Measurements from ENCODE around the gene SPPL3. TPM values are rescaled to one million over a fixed set of nuclear protein-coding genes. Genes with fewer than 3 reads are reported as not detected.

Gene SPPL3
- total and polyA plus RNA-seq, 4 donors, result 7.4 to 12.6 (median 8.7) TPM

- Histone ChIP-seq H3K9me3 (ENCODE audit: control insufficient read depth in 4 of 4, low read length in 3 of 4) (no peaks in the 10 kb centered on the region), H3K4me1 (ENCODE audit: control insufficient read depth in 4 of 4, insufficient read depth in 4 of 4, low read length in 3 of 4) (peaks cover 0 to 12% (median 3%) of the 10 kb centered on the region in 4 donors)
- WGBS, result 88% methylated on average over 5 of the region's 5 CpGs
Measured at GRCh38 chr12:120874547-120875245, 29.5 kb downstream of the SPPL3 start.

DNA sequence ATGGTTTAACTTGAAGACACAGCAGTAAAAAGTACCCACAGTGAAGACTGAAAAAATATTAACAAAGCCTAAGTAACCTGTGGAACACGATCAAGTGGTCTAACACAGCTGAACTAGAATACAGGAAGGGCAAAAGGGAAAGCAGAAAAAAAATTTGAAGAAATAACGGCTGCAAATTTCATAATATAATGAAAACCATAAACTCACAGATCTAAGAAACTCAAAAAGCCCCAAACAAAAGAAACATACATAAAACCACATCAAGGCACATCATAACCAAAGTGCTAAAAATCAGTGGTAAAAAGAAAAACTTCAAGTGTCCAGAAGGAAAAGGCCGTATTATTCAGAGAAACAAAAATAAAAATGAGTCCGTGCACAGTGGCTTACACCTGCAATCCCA, 30.9 kb downstream of the SPPL3 start:
- Histone ChIP-seq H3K9ac (ENCODE audit: low read depth in 1 of 2, low read length in 2 of 2) (no peak overlapping the region), H3K9me3 (ENCODE audit: control insufficient read depth in 4 of 4, low read length in 3 of 4) (no peaks in the 10 kb centered on the region), H3K4me1 (ENCODE audit: control insufficient read depth in 4 of 4, insufficient read depth in 4 of 4, low read length in 3 of 4) (peaks cover 0 to 8% (median 1%) of the 10 kb centered on the region in 4 donors), H3K36me3 (ENCODE audit: control insufficient read depth in 4 of 4, insufficient read depth in 3 of 4, low read depth in 1 of 4, low read length in 3 of 4) (no peaks in the 10 kb centered on the region), H3K27me3 (ENCODE audit: control insufficient read depth in 4 of 4, insufficient read depth in 4 of 4, low read length in 3 of 4) (no peaks in the 10 kb centered on the region), H3K4me3 (ENCODE audit: low read depth in 1 of 3, low read length in 3 of 3) (no peak overlapping the region), H3K27ac (ENCODE audit: low read depth in 1 of 2, low read length in 2 of 2) (no peak overlapping the region)
- TF ChIP-seq JUND (IDR thresholded peaks at IDR 0.05) (no peak), NR2F2 (IDR thresholded peaks at IDR 0.05) (no peak), HNF4A (conservative IDR thresholded peaks at IDR 0.05) (no peak), TAF1 (conservative IDR thresholded peaks at IDR 0.05) (no peak), FOXA1 (IDR thresholded peaks at IDR 0.05) (no peak), MAX (IDR thresholded peaks at IDR 0.05) (no peak)
- WGBS, result 82% methylated on average over 4 of the region's 4 CpGs
- DNase-seq (ENCODE audit: low spot score), result no peak

More at GRCh38 chr12:120874547-120875245, 29.5 kb downstream of the SPPL3 start:
- no peaks in the 10 kb centered on the region for H3K36me3 ChIP-seq (ENCODE audit: control insufficient read depth in 4 of 4, insufficient read depth in 3 of 4, low read depth in 1 of 4, low read length in 3 of 4)
- DNase-seq (ENCODE audit: low spot score), result no peak
- TF ChIP-seq HNF4G (IDR thresholded peaks at IDR 0.05), result no peak
- H3K27me3 ChIP-seq (ENCODE audit: control insufficient read depth in 4 of 4, insufficient read depth in 4 of 4, low read length in 3 of 4), result no peaks in the 10 kb centered on the region
- no peak overlapping the region for H3K9ac ChIP-seq (ENCODE audit: low read depth in 1 of 2, low read length in 2 of 2)
- no peak overlapping the region for H3K4me3 ChIP-seq (ENCODE audit: low read depth in 1 of 3, low read length in 3 of 3)
- H3K27ac ChIP-seq (ENCODE audit: low read depth in 1 of 2, low read length in 2 of 2), result no peak overlapping the region

DNA sequence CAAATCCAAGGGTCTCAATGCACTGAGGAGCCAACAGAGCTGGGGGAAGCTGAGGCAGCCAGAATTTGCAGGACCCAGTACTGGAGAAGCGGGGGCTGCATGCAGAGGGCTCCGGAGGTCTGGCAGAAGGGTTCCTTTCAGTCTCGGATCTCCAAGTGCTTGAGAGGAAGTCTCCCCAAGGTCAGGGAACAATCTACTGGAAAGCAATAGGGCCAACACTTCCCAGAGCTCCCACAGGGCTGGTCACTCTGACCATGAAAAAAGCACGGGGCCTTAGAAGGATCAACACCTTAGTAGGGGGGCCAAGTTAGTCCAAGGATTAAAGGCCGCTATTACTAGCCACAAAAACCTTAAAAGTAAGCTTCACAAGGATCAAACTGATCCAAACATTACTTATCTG, 31.7 kb downstream of the SPPL3 start:
- H3K27ac ChIP-seq (ENCODE audit: low read depth in 1 of 2, low read length in 2 of 2), result no peak overlapping the region
- WGBS, result 80% methylated on average over 5 of the region's 5 CpGs
- no peaks in the 10 kb centered on the region for H3K36me3 ChIP-seq (ENCODE audit: control insufficient read depth in 4 of 4, insufficient read depth in 3 of 4, low read depth in 1 of 4, low read length in 3 of 4)
- H3K4me1 ChIP-seq (ENCODE audit: control insufficient read depth in 4 of 4, insufficient read depth in 4 of 4, low read length in 3 of 4), result peaks cover 0 to 8% (median 1%) of the 10 kb centered on the region in 4 donors
- no peak overlapping the region for H3K4me3 ChIP-seq (ENCODE audit: low read depth in 1 of 3, low read length in 3 of 3)
- H3K9ac ChIP-seq (ENCODE audit: low read depth in 1 of 2, low read length in 2 of 2), result no peak overlapping the region
- no peaks in the 10 kb centered on the region for H3K27me3 ChIP-seq (ENCODE audit: control insufficient read depth in 4 of 4, insufficient read depth in 4 of 4, low read length in 3 of 4)
- TF ChIP-seq TAF1 (conservative IDR thresholded peaks at IDR 0.05) (no peak), EGR1 (IDR thresholded peaks at IDR 0.05; ENCODE audit: low read depth in 2 of 2) (no peak), MAX (IDR thresholded peaks at IDR 0.05) (no peak), NR2F2 (IDR thresholded peaks at IDR 0.05) (no peak), JUND (IDR thresholded peaks at IDR 0.05) (no peak), ZBTB33 (IDR thresholded peaks at IDR 0.05) (no peak), FOXA1 (IDR thresholded peaks at IDR 0.05) (no peak), HNF4G (IDR thresholded peaks at IDR 0.05) (no peak), ATF3 (IDR thresholded peaks at IDR 0.05) (no peak), CTCF (IDR thresholded peaks at IDR 0.05; ENCODE audit: low read depth, low read length, missing input control) (no peak), HNF4A (conservative IDR thresholded peaks at IDR 0.05) (no peak), RAD21 (IDR thresholded peaks at IDR 0.05) (no peak), SP1 (IDR thresholded peaks at IDR 0.05) (no peak), GABPA (IDR thresholded peaks at IDR 0.05 in 1 of 2, conservative IDR thresholded peaks at IDR 0.05 in 1 of 2) (no peak), YY1 (IDR thresholded peaks at IDR 0.05) (no peak), FOXA2 (IDR thresholded peaks at IDR 0.05) (no peak), RXRA (IDR thresholded peaks at IDR 0.05) (no peak)
- TF ChIP-seq, protein P1, sequence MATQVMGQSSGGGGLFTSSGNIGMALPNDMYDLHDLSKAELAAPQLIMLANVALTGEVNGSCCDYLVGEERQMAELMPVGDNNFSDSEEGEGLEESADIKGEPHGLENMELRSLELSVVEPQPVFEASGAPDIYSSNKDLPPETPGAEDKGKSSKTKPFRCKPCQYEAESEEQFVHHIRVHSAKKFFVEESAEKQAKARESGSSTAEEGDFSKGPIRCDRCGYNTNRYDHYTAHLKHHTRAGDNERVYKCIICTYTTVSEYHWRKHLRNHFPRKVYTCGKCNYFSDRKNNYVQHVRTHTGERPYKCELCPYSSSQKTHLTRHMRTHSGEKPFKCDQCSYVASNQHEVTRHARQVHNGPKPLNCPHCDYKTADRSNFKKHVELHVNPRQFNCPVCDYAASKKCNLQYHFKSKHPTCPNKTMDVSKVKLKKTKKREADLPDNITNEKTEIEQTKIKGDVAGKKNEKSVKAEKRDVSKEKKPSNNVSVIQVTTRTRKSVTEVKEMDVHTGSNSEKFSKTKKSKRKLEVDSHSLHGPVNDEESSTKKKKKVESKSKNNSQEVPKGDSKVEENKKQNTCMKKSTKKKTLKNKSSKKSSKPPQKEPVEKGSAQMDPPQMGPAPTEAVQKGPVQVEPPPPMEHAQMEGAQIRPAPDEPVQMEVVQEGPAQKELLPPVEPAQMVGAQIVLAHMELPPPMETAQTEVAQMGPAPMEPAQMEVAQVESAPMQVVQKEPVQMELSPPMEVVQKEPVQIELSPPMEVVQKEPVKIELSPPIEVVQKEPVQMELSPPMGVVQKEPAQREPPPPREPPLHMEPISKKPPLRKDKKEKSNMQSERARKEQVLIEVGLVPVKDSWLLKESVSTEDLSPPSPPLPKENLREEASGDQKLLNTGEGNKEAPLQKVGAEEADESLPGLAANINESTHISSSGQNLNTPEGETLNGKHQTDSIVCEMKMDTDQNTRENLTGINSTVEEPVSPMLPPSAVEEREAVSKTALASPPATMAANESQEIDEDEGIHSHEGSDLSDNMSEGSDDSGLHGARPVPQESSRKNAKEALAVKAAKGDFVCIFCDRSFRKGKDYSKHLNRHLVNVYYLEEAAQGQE (IDR thresholded peaks at IDR 0.05), result no peak
- no peak for DNase-seq (ENCODE audit: low spot score)
- H3K9me3 ChIP-seq (ENCODE audit: control insufficient read depth in 4 of 4, low read length in 3 of 4), result no peaks in the 10 kb centered on the region

All from liver (tissue), 9 donors.